GM18502 (cell line): ENCODE data around the gene ZCCHC10.
"Not testable (repeated sequence)": the region's sequence is repeated elsewhere in the genome, so short reads cannot be mapped to it uniquely, and the experiment has no call there.

Source experiments
- ATAC-seq: cut with Tn5 transposase; IDR thresholded peaks from one replicate; pipeline ENCODE4 v1.9.1; 2021; ENCODE audit warnings: mild to moderate bottlenecking; ENCODE audit not compliant: unreplicated experiment, poor library complexity

ZCCHC10 gene

DNA sequence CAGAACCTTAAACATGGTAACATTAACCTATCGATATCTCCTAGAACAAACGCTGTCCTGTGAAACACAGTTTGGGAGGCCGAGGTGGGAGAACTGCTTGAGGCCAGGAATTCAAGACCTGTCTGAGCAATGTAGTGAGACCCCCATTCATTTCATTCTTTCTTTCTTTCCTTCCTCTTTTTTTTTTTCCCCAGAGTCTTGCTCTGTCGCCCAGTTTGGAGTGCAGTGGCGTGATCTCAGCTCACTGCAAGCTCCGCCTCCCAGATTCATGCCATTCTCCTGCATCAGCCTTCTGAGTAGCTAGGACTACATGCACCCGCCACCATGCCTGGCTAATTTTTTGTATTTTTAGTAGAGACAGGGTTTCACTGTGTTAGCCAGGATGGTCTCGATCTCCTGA, 20.2 kb upstream of the ZCCHC10 start:
- ATAC-seq: not testable (repeated sequence)

DNA sequence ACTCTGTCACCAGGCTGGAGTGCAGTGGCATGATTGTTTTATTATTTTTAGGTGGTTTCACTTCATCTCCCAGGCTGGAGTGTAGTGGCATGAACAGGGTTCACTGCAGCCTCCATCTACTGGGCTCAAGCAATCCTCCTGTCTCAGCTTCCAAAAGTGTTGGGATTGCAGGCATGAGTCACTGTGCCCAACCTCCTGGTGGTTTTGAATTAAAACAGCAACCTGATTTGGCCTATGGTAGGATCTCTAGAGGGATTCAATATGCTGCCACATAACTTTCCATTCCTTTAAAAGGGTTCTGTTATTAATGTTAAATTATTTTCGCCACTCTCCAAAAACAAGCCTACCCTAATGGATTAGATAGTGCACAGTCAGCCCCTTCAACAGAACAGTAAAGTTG, 15.6 kb upstream of the ZCCHC10 start:
- ATAC-seq: no peak

DNA sequence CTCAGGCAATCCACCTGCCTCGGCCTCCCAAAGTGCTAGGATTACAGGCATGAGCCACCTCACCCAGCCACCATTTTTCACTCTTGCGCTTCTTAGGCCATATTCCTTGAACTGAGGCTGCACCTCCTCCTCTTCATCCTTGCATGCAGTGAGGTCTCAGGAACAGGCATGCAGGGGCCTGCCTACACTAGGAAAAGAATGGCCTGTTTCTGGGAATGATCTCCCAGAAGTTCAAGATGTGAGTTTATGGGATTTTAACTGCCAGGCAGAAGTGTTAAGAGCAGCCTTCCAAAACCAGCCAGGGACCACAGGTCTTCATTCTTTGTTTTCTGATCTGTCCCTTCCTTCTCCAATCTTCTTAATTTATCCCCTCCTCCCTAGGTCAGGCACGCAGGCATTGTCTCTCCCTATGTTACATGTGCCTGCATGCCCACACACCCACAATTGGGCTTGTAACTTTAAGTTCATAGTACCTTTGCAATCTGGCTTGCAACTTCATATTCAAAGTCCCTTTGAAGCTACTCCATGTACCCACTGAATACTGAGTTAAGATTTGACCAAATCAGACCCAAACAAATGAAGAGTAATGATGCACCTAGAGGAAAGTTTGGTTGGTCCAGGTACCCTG, 14.9 kb upstream of the ZCCHC10 start:
- ATAC-seq: no peak

DNA sequence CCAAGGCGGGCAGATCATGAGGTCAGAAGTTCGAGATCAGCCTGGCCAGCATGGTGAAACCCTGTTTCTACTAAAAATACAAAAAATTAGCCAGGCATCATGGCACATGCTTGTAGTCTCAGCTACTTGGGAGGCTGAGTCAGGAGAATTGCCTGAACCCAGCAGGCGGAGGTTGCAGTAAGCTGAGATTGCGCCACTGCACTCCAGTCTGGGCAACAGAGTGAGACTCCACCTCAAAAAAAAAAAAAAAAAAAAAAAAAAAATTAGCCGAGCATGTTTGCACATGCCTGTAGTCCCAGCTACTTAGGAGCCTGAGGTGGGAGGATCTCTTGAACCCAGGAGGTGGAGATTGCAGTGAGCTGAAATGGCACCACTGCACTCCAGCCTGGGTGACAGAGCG, 10.3 kb upstream of the ZCCHC10 start:
- ATAC-seq: not testable (repeated sequence)

DNA sequence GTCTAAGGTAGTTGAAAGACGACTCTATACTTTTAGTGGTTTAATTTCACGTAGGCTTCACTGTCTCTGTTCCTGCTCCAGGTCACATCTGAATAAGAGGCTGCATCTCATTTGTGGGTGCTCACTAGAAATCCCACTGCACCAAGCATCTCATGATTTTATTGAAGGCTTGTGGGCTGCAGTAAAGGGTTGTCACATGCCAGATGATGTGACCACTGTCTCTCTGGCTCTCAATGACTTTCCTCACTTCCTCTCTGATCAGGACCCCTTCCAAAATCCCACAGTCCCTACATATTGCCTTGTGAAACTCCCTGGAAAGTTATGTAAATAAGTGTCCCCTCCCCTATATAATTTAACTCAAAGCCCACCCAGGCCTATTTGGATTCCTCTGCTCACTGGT, 8.9 kb upstream of the ZCCHC10 start:
- no peak for ATAC-seq

DNA sequence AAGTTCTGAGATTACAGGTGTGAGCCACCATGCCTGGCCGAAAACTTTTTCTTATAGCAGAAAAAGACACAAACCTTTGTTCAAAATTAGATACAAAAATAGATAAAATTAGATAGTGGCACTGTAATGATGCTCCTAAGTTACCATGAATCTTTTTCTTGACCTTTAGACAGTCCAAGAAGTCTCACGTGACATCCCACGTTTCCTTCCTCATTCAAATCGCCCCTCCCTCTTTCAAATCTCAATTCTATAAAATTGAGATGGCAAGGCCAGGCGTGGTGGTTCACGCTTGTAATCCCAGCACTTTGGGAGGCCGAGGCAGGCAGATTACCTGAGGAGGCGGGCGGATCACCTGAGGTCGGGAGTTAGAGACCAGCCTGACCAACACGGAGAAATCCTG, 7.7 kb upstream of the ZCCHC10 start:
- ATAC-seq: no peak

DNA sequence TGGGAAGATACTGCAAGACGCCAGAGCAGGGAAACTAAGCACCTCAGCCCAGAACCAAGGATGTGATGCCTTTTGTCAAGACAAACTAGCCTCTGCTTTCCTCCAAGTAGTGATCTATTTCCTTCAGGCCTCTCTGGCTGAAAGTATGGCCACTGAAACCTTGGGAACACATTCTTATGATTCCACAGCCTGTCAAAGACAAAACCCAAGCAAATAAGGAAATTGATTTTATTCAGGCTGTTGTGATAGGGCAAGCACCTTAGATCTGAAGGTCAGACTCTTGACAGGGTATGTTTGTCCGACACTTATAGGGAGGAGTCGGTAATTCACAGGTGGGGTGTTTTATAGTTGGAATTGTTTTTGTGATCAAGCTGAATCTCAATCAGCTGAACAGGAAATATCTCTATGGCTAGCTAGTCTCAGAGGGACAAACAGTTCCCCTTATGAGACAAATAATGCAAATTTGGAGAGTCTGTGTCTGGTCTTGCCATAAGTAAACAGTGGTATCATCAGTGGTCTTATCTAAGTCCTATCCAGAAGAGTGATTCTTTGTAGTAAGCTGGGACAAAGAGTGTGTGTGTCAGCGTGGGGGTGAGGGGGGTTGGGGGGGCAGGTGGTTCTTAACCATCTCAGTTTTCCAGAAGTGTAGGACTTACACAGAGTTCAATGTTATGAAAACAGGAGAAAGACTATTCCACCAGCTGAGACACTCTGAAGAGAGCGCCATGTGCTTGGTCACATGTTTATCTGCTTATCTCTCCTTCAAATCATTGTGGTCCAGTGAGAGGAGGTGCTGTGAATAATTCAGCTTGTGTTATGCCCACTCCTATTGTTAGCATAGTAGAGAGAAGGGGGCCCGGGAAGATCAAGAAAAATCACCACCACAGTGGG, 6.7 kb upstream of the ZCCHC10 start:
- ATAC-seq: peak; percentile 73

DNA sequence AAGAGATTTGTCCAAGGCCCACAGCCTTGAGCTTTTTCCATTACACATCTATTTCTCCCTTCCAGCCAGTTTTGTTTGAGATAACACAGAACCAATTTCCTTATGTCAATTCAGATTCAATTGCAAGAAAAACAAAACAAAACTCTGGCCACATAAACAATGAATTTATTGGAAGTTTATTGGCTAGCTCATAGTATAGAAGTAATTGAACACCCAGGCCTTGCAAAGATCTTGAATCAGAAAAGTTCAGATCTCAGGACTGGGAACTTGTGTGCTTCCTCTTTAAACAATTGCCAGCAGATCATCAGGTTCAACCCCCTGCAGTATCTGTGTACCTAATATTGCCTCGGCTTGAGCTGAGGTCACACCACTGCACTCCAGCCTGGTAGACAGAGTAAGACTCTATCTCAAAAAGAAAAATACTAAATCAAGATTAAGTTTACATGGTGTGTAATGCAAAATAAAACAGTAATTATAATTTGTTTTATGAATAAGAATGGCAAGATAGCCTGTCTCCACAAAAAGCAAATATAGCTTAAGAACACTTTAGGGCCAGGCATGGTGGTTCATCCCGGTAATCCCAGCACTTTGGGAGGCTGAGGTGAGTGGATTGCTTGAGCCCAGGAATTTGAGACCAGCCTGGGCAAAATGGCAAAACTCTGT, 4.1 kb upstream of the ZCCHC10 start:
- no peak for ATAC-seq

DNA sequence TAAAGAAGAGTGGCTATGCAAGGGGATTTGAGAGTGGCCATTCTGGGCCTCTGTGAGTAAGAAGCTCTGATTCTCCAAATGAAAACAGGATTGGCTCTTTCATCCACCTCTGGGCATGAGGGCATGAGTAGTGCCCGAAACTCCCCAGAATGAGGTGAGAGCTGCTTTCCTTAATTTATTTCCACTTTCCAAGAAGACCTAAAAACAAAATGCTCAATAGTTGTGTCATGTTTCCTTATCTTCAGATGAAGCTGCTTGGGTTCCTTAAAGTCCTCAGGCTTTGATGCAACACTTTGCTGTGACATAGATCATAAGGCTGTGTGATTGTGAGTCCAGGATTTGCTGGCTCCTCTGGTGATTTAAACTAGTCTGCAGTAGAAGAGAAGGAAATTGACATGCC, 3.1 kb upstream of the ZCCHC10 start:
- no peak for ATAC-seq

DNA sequence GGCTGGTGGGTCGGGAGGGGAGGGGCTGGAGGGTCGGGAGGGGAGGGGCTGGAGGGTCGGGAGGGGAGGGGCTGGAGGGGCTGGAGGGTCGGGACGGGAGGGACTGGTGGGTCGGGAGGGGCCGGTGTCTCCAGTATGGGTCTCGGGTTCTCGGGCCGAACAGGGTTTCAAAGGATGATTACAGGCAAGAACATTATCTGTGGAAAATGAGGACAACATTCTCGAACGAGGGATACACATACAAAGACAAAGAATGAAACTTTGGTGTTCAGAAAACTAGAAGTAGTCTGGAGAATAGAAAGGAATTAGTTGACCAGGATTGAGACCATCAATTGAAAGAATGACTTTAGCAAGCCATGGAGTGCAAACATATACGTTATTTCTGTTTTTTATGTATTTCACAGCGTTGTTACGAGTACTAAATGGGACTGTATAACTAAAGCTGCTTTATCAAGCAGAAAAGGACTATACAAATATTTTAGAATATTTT, 360 bp upstream of the ZCCHC10 start:
- no peak for ATAC-seq

DNA sequence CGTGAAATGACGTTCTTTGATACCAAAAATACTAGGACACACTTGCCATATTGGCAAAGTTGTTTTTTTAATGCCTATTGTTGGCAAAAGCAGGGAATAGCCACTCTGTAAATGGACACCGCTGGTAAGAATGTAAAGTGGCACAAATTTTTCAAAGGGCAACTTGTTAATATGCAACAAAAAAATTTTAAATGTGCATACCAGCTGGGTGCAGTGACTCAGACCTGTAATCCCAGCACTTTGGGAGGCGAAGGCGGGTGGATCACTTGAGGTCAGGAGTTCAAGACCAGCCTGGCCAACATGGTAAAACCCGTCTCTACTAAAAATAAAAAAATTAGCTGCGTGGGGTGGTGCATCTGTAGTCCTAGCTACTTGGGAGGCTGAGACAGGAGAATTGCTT, 6.9 kb downstream of the ZCCHC10 start:
- ATAC-seq: not testable (repeated sequence)

DNA sequence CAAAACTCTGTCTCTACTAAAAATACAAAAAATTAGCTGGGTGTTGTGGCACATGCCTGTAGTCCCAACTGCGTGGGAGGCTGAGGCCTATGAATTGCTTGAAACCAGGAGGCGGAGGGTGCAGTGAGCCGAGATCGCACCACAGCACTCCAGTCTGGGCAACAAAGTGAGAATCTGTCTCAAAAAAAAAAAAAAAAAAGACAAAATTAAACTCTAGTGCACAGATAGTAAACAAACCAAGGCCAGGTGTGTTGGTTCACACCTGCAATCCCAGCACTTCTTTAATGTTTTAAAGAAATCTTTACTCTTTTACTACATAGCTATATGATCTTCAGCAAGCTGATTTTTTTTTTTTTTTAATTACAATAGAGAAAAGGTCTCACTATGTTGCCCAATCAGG, 8.4 kb downstream of the ZCCHC10 start:
- ATAC-seq: no peak

DNA sequence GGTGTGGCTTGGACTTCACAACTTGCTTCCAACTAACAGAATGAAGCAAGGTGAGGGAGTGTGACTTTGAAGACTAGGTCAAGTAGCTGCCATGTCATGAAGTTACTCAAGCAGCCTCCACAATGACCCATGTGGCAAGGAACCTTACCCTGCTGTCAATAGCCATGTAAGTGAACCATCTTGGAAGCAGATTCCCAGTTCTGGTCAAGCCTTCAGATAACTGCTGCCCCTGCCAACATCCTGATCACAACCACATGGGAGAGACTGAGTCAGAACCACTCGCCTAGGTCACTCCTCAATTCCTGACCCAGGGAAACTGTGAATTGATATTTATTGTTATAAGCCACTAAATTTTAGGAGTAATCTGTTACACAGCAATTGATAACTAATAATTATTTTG, 10.9 kb downstream of the ZCCHC10 start:
- ATAC-seq: no peak

DNA sequence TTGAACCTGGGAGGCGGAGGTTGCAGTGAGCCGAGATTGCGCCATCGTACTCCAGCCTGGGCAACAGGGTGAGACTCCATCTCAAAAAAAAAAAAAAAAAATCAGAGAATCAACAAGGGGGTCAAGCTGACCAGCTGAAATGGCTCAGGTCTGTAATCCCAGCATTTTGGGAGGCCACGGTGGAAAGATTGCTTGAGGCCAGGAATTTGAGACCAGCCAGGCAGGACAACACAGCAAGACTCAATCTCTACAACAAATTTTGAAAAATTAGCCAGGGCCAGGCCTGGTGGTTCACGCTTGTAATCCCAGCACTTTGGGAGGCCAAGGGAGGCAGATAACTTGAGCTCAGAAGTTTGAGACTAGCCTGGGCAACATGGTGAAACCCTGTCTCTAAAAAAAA, 17.9 kb downstream of the ZCCHC10 start:
- not testable (repeated sequence) for ATAC-seq

DNA sequence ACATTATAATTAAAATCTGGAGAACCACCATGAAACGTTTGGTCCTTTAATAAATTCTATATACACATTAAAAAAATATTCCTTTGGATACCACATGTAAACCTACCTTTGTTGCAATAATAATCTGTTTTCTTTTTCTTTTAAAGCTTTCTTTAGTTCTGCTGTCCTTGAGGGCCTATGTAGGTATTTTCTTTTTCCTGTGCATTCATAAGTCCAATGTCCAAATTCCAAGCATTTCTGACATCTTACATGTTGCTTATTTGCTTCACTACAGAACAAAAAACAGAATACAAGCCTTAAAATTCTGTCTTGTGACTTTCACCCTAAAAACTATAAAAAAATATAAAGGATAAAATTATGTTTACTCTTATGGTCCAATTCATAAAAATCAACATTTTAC, 19.7 kb downstream of the ZCCHC10 start:
- no peak for ATAC-seq

DNA sequence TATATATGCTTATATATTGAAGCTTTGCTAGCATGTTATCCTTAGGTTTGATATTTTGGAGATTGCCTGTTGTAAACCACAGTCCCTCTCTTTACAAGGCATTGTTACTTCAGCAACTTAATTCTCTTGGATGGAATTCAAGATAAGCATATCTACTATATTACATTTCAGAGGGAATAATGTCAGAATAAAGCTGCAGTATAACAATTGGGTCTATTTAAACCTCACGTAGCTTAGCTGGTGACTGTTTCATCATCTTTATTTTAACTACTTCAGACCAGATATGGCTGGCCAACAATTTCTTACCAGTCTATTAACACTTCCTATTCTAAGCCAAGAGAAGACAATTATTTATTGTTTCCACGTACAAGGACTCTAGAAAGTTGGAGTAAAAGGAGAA, 27.1 kb downstream of the ZCCHC10 start:
- no peak for ATAC-seq

DNA sequence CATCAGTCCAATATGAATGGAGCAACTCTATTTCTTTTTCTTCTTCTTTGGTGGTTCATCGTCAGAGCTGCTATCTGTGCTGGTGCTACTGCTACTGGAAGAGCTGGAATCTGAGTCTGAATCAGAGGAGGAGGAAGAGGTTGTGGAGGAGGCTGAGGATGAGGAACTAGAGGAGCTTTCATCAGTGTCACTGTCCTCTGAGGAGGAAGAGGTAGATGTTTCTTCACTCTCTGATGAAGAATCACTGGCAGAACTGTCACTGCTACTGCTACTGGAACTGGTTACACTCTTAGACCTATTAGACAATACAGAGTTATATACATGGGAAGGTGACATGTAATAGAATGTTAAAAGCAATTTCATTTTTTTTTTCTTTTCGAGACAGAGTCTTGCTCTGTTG, 27.8 kb downstream of the ZCCHC10 start:
- no peak for ATAC-seq

DNA sequence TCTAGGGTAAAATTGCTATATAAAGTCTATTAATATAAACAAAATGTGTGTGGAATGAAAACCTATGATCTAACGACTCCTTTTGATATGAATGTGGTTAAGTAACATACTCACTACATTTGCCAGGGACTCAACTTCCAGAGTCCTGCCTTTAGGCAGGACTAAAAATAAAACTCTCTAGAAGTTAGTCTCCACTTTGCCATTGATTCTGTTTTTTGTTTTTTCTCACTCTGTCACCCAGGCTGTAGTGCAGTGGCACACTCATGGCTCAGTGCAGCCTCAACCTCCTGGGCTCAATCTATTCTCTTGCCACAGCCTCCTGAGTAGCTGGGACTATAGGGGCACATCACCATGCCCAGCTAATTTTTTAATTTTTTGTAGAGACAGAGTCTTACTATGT, 30.0 kb downstream of the ZCCHC10 start:
- no peak for ATAC-seq

DNA sequence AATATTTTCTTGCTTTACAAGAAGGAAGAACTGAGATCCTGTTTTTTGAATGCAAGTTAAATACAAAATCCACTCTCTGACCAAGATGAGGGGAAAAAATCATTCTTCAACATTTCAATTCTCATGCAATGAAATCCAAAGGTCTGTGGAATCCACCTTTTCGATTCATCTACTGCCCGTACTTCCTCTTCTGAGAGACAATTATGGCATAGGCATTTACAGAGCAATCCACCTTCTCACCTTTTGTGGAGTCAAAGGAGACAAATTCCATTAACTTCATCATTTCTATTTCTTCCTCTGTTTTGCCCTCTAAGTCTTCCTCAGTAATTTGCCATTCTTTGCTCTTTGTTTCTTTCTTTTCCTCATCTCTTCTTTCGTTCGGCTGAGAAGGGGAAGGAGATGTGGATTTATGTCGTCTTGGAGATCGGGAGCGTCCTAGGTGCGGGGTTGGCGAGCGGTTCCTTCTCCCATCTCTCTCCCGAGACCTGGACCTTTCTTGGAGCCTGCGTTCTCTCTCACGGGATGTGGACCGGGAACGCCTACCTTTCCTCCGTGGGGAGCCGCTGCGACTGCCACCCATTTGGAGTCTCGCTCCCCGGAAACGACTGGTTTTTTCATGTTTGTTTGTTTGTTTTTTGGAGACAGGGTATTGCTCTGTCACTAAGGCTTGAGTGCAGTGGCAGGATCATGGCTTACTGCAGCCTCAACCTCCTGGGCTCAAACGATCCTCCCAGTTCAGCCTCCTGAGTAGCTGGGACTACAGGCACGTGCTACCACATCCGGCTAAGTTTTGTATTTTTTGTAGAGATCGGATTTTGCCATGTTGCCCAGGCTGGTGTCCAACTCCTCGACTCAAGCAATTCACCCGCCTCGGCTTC, 38.6 kb downstream of the ZCCHC10 start:
- ATAC-seq: no peak

DNA sequence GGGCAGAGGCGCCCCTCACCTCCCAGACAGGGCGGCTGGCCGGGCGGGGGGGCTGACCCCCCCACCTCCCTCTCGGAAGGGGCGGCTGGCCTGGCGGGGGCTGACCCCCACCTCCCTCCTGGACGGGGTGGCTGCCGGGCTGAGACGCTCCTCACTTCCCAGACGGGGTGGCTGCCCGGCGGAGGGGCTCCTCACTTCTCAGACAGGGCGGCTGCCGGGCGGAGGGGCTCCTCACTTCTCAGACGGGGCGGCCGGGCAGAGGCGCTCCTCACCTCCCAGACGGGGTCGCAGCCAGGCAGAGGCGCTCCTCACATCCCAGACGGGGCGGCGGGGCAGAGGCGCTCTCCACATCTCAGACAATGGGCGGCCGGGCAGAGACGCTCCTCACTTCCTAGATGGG, 43.4 kb downstream of the ZCCHC10 start:
- not testable (repeated sequence) for ATAC-seq
